Mucosa of stomach (tissue), 1 donor: Measurements from ENCODE around the gene TRMT11.

Experiments used
- H3K27me3 ChIP-seq: one replicate; pipeline ENCODE4 v1.7.0; 2013; ENCODE audit warnings: mild to moderate bottlenecking, low read length; ENCODE audit not compliant: control insufficient read depth, insufficient read depth
- H3K36me3 ChIP-seq: one replicate; pipeline ENCODE4 v1.7.0; 2013; ENCODE audit warnings: low read length; ENCODE audit not compliant: control insufficient read depth, insufficient read depth
- H3K4me1 ChIP-seq: one replicate; pipeline ENCODE4 v1.7.0; 2013; ENCODE audit warnings: mild to moderate bottlenecking, low read length; ENCODE audit not compliant: control insufficient read depth, insufficient read depth
- H3K4me3 ChIP-seq: one replicate; pipeline ENCODE4 v1.7.0; 2013; ENCODE audit warnings: low read length
- H3K9ac ChIP-seq: one replicate; pipeline ENCODE4 v1.7.0; 2013; ENCODE audit warnings: mild to moderate bottlenecking, low read length, moderate library complexity
- H3K9me3 ChIP-seq: one replicate; pipeline ENCODE4 v1.7.0; 2013; ENCODE audit warnings: mild to moderate bottlenecking, low read length, moderate library complexity; ENCODE audit not compliant: control insufficient read depth
- donor health status: Pancreatic carcinoma.

The TRMT11 gene

GRCh38 chr6:126075335-126076071 lies 89.2 kb downstream of the TRMT11 start:
- Histone ChIP-seq H3K9ac (no peak overlapping the region), H3K27me3 (no peaks in the 10 kb centered on the region), H3K4me3 (no peak overlapping the region), H3K4me1 (no peaks in the 10 kb centered on the region), H3K36me3 (no peaks in the 10 kb centered on the region), H3K9me3 (no peaks in the 10 kb centered on the region)

- H3K4me1 ChIP-seq: no peaks in the 10 kb centered on the region
- H3K9ac ChIP-seq: no peak overlapping the region
- H3K36me3 ChIP-seq: no peaks in the 10 kb centered on the region
- H3K9me3 ChIP-seq: no peaks in the 10 kb centered on the region
- H3K27me3 ChIP-seq: no peaks in the 10 kb centered on the region
- no peak overlapping the region for H3K4me3 ChIP-seq
These were observed 90.8 kb downstream of the TRMT11 start for GRCh38 chr6:126076992-126077664.

- Histone ChIP-seq H3K36me3 (no peaks in the 10 kb centered on the region), H3K4me1 (no peaks in the 10 kb centered on the region), H3K27me3 (no peaks in the 10 kb centered on the region), H3K4me3 (no peak overlapping the region), H3K9ac (no peak overlapping the region), H3K9me3 (no peaks in the 10 kb centered on the region)
These were observed 91.8 kb downstream of the TRMT11 start for GRCh38 chr6:126077810-126078776.

GRCh38 chr6:126083875-126084274 lies 97.5 kb downstream of the TRMT11 start:
- H3K4me1 ChIP-seq: no peaks in the 10 kb centered on the region
- no peaks in the 10 kb centered on the region for H3K36me3 ChIP-seq
- no peaks in the 10 kb centered on the region for H3K27me3 ChIP-seq
- H3K9me3 ChIP-seq: no peaks in the 10 kb centered on the region
- H3K9ac ChIP-seq: no peak overlapping the region
- H3K4me3 ChIP-seq: no peak overlapping the region

- Histone ChIP-seq H3K9me3 (no peaks in the 10 kb centered on the region), H3K4me1 (no peaks in the 10 kb centered on the region), H3K4me3 (no peak overlapping the region), H3K36me3 (no peaks in the 10 kb centered on the region), H3K9ac (no peak overlapping the region), H3K27me3 (no peaks in the 10 kb centered on the region)
These were observed 100.2 kb downstream of the TRMT11 start for GRCh38 chr6:126086560-126086959.
